HG03575 (cell line): ENCODE data around the gene DDX20.

Experiments used
- ATAC-seq: cut with Tn5 transposase; IDR thresholded peaks from one replicate; pipeline ENCODE4 v1.9.1; 2021; ENCODE audit not compliant: unreplicated experiment, insufficient number of reproducible peaks, low FRiP score; ENCODE audit errors: extremely low read depth

Gene DDX20

GRCh38 chr1:111812306-111812705, 56.6 kb downstream of the DDX20 start:
- no peak for ATAC-seq

- ATAC-seq, result no peak
Observed at GRCh38 chr1:111813440-111814304, 58.0 kb downstream of the DDX20 start.

- ATAC-seq, result no peak
Observed at GRCh38 chr1:111814305-111814628, 58.6 kb downstream of the DDX20 start.

GRCh38 chr1:111814642-111815041, 58.9 kb downstream of the DDX20 start:
- ATAC-seq, result no peak
